GM13977 (cell line): ENCODE data around the gene N4BP2L2.

ENCODE experiments used
- DNase-seq: peaks from one replicate; pipeline ENCODE4 v3.0.0; 2012; ENCODE audit warnings: low spot score
- in situ Hi-C: fragments of 300-500 bp; cut with MboI; formaldehyde crosslinking; loops from one replicate; pipeline ENCODE4 v1.12.0; 2022; ENCODE audit warnings: low sequenced_read_pairs, low pct_unique_long_range_greater_than_20kb, mixed read lengths, inconsistent platforms; ENCODE audit not compliant: unreplicated experiment
- TF ChIP-seq, protein P1 (sequence below): IDR thresholded peaks from 2 replicates; pipeline ENCODE4 v1.5.1; 2012; ENCODE audit warnings: mild to moderate bottlenecking, control low read depth; ENCODE audit not compliant: insufficient read depth; ENCODE audit errors: extremely low read depth, missing control alignments

N4BP2L2 gene

DNA sequence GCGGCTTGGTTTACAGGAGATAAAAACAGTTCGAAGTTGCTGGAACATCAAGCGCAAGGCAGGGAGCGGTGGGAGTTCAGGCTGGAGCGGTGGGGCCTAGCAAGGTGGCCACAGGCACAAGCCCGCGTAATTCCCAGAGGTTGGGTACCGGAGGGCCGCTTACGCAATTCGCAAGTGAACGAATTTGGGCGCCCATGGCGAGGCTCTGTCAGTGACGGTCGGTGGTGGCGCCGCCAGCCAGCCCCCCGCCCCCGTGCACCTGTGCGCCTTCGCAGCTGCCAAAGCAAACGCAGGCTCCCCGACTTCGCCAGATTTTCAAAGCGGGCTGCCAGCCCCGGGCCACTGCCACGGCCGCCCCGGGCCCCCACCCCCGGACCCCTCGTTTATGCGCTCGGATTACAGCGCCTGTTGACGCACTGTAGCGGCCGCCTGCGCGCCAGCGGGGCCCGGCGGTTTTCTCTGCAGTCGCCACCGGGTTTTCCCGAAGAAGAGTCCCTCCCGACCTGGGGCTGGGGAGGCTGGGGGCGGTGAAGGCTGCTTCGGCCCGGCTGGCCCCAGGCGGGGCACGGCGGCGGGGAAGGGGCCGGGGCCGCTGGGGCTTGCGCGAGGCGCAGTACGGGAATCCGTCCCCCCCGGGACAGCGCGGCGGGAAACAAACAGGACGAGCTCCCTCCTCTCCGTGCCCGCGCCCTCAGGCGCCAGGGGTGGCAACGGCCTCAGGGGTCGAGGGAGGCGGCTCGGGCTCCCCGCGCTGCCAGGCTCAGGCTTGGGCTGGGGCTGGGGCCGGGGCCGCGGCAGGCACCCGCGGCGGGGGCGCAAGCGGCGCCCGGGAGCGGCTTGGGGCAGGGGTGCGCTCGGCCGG is 111.4 kb downstream of the N4BP2L2 start:
- in situ Hi-C loops, result no loop called here
- TF ChIP-seq, protein P1, sequence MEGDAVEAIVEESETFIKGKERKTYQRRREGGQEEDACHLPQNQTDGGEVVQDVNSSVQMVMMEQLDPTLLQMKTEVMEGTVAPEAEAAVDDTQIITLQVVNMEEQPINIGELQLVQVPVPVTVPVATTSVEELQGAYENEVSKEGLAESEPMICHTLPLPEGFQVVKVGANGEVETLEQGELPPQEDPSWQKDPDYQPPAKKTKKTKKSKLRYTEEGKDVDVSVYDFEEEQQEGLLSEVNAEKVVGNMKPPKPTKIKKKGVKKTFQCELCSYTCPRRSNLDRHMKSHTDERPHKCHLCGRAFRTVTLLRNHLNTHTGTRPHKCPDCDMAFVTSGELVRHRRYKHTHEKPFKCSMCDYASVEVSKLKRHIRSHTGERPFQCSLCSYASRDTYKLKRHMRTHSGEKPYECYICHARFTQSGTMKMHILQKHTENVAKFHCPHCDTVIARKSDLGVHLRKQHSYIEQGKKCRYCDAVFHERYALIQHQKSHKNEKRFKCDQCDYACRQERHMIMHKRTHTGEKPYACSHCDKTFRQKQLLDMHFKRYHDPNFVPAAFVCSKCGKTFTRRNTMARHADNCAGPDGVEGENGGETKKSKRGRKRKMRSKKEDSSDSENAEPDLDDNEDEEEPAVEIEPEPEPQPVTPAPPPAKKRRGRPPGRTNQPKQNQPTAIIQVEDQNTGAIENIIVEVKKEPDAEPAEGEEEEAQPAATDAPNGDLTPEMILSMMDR, result no peak
- DNase-seq, result peak; percentile 56

DNA sequence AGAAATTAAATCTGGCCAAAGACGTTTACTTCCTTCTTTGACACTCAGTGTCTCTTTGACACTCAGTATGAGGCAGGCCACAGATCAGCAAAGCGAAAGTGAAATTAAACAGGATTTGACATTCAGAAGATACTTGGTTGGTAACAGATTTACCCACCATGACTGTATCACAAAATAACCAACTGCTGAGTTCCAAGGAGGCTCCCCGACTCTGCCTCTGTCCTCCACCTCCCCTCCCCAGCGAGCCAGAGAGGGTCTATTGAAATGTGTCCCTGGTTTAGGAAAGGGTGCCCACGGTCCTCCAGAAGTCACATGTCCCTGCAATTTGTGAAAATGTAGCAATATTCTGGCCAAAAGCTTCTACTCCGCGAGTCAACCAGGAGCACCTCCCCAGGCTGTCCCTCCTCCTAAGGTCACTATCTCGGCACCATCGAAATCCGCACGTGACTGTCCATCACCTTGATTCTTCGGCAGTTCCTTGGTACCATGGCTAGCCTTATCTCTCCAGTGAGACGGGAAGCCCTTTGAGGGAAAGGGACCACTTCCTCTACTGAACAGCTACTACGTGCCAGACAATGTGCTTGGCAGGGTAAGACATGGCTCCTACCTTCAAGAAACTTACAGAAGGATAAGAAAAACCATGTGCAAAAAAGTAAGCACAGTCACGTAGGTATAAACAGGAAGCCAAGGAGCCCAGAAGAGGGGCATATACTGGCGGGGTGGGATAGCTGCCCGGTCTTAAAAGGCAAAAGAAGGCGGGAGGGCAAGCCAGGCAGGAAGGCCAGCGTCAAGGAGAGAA is 112.2 kb downstream of the N4BP2L2 start:
- peak; percentile 76 for DNase-seq
- in situ Hi-C loops, result no loop called here
- TF ChIP-seq, protein P1, result no peak

DNA sequence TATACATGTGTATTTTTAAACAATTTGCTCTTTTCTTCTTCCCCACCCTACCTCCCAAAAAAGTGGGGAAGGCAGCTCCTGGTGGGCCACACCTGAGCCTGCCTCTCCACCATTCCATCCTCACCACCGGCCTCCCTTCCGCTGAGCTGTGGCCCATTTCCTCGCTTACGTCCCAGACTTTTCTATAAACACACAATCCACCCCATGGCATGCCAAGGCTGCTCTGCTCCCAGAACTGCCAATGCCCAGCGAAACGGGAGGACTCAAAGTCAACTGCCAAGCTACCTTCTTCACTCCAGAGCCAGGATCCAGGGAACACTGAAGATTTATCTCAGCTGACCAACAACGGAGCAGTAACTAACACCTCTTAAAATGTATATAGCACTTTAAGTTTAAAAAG is 113.4 kb downstream of the N4BP2L2 start:
- in situ Hi-C loops, result no loop called here
- DNase-seq, result no peak
- TF ChIP-seq, protein P1, result no peak

DNA sequence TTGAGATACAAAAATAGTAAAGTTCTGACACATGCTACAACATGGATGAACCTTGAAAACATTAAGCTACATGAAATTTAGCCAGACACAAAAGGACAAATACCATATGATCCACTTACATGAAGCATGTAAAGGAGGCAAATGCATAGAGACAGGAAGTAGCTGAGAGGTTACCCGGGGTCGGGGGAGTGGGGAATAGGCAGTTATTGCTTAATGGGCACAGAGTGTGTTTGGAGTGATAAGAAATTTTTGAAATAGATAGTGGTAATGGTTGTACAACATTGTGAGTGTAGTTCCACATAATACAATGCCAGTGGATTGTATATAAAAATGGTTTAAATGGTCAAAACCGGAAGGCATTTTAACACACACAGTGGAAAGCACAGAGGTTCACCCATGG is 115.0 kb downstream of the N4BP2L2 start:
- in situ Hi-C loops, result no loop called here
- TF ChIP-seq, protein P1, result no peak
- DNase-seq, result no peak

DNA sequence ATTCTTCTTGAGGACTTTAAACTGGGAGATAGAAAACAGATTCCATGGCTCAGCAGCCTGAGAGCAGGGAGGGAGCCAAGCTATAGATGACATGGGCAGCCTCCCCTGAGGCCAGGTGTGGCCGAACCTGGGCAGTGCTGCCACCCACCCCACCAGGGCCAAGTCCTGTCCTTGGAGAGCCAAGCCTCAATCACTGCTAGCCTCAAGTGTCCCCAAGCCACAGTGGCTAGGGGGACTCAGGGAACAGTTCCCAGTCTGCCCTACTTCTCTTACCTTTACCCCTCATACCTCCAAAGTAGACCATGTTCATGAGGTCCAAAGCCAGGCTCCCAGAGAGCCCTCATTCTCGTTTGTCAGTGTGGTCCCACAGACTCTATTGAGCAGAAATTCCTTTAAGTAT is 118.7 kb downstream of the N4BP2L2 start:
- TF ChIP-seq, protein P1, result no peak
- DNase-seq, result no peak
- in situ Hi-C loops, result no loop called here

DNA sequence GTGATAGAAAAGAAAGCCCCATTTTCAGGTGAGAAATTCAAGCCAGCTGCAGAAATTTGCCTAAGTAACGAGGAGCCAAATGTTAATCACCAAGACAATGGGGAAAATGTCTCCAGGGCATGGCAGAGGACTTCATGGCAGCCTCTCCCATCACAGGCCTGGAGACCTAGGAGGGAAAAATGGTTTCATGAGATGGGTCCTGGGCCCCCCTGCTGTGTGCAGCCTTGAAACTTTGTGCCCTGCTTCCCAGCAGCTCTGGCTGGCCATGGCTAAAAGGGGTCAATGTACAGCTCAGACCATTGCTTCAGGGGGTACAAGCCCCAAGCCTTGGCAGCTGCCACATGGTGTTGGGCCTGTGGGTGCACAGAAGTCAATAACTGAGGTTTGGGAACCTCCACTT is 120.6 kb downstream of the N4BP2L2 start:
- in situ Hi-C loops, result no loop called here
- TF ChIP-seq, protein P1, result no peak
- no peak for DNase-seq
